Stromal cell of bone marrow (primary cell): ENCODE measurements around the gene ABCB11.
"Not testable (repeated sequence)": the region's sequence is repeated elsewhere in the genome, so short reads cannot be mapped to it uniquely, and the experiment has no call there.

ENCODE experiments used
- DNase-seq: peaks from one replicate; pipeline ENCODE4 v3.0.0-alpha.2; 2012; ENCODE audit warnings: low read depth

Gene ABCB11

GRCh38 chr2:169031202-169031601, at the start of gene ABCB11:
Gene ABCB11, minus strand, starts transcription at chr2:169031324. Its CDS starts 13,199 bp downstream, at chr2:169018125.
- DNase-seq, result no peak

GRCh38 chr2:169080250-169081069, 49.3 kb upstream of the ABCB11 start:
- no peak for DNase-seq

- no peak for DNase-seq
Observed at GRCh38 chr2:169077674-169078240, 46.6 kb upstream of the ABCB11 start.

- DNase-seq, result no peak
Observed at GRCh38 chr2:169073963-169074751, 43.0 kb upstream of the ABCB11 start.

- no peak for DNase-seq
Observed at GRCh38 chr2:169073211-169073962, 42.3 kb upstream of the ABCB11 start.

- DNase-seq, result no peak
Observed at GRCh38 chr2:169072163-169072925, 41.2 kb upstream of the ABCB11 start.

- no peak for DNase-seq
Observed at GRCh38 chr2:169071455-169071854, 40.3 kb upstream of the ABCB11 start.

- DNase-seq, result no peak
Observed at GRCh38 chr2:169069833-169070232, 38.7 kb upstream of the ABCB11 start.

- peak; percentile 59 for DNase-seq
Observed at GRCh38 chr2:169069341-169069740, 38.2 kb upstream of the ABCB11 start, which contains the start of gene DHRS9. Gene DHRS9, plus strand, starts transcription at chr2:169069563. Its CDS starts 12,019 bp downstream, at chr2:169081582.

GRCh38 chr2:169066897-169067296, 35.8 kb upstream of the ABCB11 start:
- no peak for DNase-seq

GRCh38 chr2:169065864-169066517, 34.9 kb upstream of the ABCB11 start:
- no peak for DNase-seq

GRCh38 chr2:169065422-169065821, 34.3 kb upstream of the ABCB11 start:
- DNase-seq, result no peak

GRCh38 chr2:169064199-169064598, 33.1 kb upstream of the ABCB11 start:
- DNase-seq, result not testable (repeated sequence)

- not testable (repeated sequence) for DNase-seq
Observed at GRCh38 chr2:169054575-169054974, 23.5 kb upstream of the ABCB11 start.

- DNase-seq, result no peak
Observed at GRCh38 chr2:169050476-169051240, 19.5 kb upstream of the ABCB11 start.

- DNase-seq, result no peak
Observed at GRCh38 chr2:169049142-169049541, 18.0 kb upstream of the ABCB11 start.

GRCh38 chr2:169047256-169048250, 16.4 kb upstream of the ABCB11 start:
- DNase-seq, result no peak

GRCh38 chr2:169046440-169047151, 15.5 kb upstream of the ABCB11 start:
- DNase-seq, result no peak
